Bronchial epithelial cell (primary cell): Measurements from ENCODE around the gene VTI1A. TPM values are rescaled to one million over a fixed set of nuclear protein-coding genes. Genes with fewer than 3 reads are reported as not detected.
A peak's percentile ranks its signal among the peaks of the same experiment; 100 is the strongest.

ENCODE experiments used
- DNase-seq: peaks from one replicate; pipeline ENCODE4 v3.0.0-alpha.2; 2010; ENCODE audit warnings: low read depth
- FAIRE-seq: peaks from 2 replicates; lab custom pipeline; 2011; peaks lifted over from hg19 to GRCh38; lab: Jason Lieb, UNC
- H3K27me3 ChIP-seq: 2 replicates; pipeline ENCODE4 v1.5.1; 2011; ENCODE audit warnings: low read length; ENCODE audit not compliant: control insufficient read depth, insufficient read depth
- H3K36me3 ChIP-seq: 2 replicates; pipeline ENCODE4 v1.5.1; 2011; ENCODE audit warnings: low read length; ENCODE audit not compliant: control insufficient read depth, insufficient read depth
- H3K4me3 ChIP-seq: 2 replicates; pipeline ENCODE4 v1.5.1; 2011; ENCODE audit warnings: mild to moderate bottlenecking, low read depth, low read length, control low read depth
- CTCF ChIP-seq: IDR thresholded peaks from 2 replicates; pipeline ENCODE4 v1.5.1; 2011; ENCODE audit warnings: mild to moderate bottlenecking, moderate library complexity, low read length, control low read depth, inconsistent platforms; ENCODE audit not compliant: insufficient read depth, severe bottlenecking
- total RNA-seq: library from RNA; depleted of rRNA; stranded (reverse); fragments of >200 nt; gene quantifications from 2 replicates; pipeline ENCODE4 v1.2.1, GENCODE V29; 2014

The VTI1A gene
- total RNA-seq, 1 donor from 2014 or later = 36.6 TPM

- no peak for TF ChIP-seq CTCF
- FAIRE-seq (no peak), DNase-seq (no peak)
- no peak overlapping the region for H3K4me3 ChIP-seq
- no peaks in the 10 kb centered on the region for H3K36me3 ChIP-seq
- H3K27me3 ChIP-seq = no peaks in the 10 kb centered on the region
Measured at GRCh38 chr10:112720178-112720577, 273.2 kb downstream of the VTI1A start.

- peak; percentile 64 for TF ChIP-seq CTCF
Measured at GRCh38 chr10:112721080-112721698, 274.2 kb downstream of the VTI1A start.

GRCh38 chr10:112722758-112723157, 275.7 kb downstream of the VTI1A start:
- Histone ChIP-seq H3K27me3 (no peaks in the 10 kb centered on the region), H3K4me3 (no peak overlapping the region), H3K36me3 (no peaks in the 10 kb centered on the region)
- no peak for TF ChIP-seq CTCF
- DNase-seq = no peak
- FAIRE-seq = no peak

More at GRCh38 chr10:112721080-112721698, 274.2 kb downstream of the VTI1A start:
- FAIRE-seq (no peak), DNase-seq (peak; percentile 55)
- no peaks in the 10 kb centered on the region for H3K27me3 ChIP-seq
- no peak overlapping the region for H3K4me3 ChIP-seq
- H3K36me3 ChIP-seq = no peaks in the 10 kb centered on the region

- DNase-seq (no peak), FAIRE-seq (no peak)
- Histone ChIP-seq H3K36me3 (no peaks in the 10 kb centered on the region), H3K4me3 (no peak overlapping the region), H3K27me3 (no peaks in the 10 kb centered on the region)
- TF ChIP-seq CTCF = no peak
Measured at GRCh38 chr10:112723876-112724275, 276.9 kb downstream of the VTI1A start.

GRCh38 chr10:112724404-112724991, 277.5 kb downstream of the VTI1A start:
- no peak for TF ChIP-seq CTCF
- DNase-seq (peak; percentile 35), FAIRE-seq (no peak)
- Histone ChIP-seq H3K27me3 (no peaks in the 10 kb centered on the region), H3K4me3 (no peak overlapping the region), H3K36me3 (no peaks in the 10 kb centered on the region)
